SU-DHL-6 (cell line): ENCODE measurements around the gene PLA2G2C.

Experiments
- H2AFZ ChIP-seq: fragments of 200-600 bp; sonication (generic); 2 replicates; pipeline ENCODE4 v1.6.1; 2014; ENCODE audit warnings: low read depth, mild to moderate bottlenecking, moderate library complexity, mixed read lengths, antibody characterized with exemption, low read length; ENCODE audit not compliant: severe bottlenecking
- H3F3A ChIP-seq: fragments of 200-600 bp; shearing (Covaris generic); 2 replicates; pipeline ENCODE4 v1.6.0; 2016; ENCODE audit warnings: antibody characterized with exemption, mild to moderate bottlenecking; ENCODE audit not compliant: insufficient read depth
- H3K27ac ChIP-seq: fragments of 200-600 bp; sonication (generic); 2 replicates; pipeline ENCODE4 v1.5.1; 2016; ENCODE audit warnings: low read depth, mild to moderate bottlenecking, low read length, moderate library complexity, mixed read lengths
- H3K27me3 ChIP-seq: fragments of 200-600 bp; sonication (generic), shearing (Covaris generic); 2 replicates; pipeline ENCODE4 v1.6.0; 2014; ENCODE audit warnings: mild to moderate bottlenecking, low read length
- H3K36me3 ChIP-seq: fragments of 200-600 bp; sonication (generic); 2 replicates; pipeline ENCODE4 v1.6.1; 2014; ENCODE audit warnings: mild to moderate bottlenecking, low read length, mixed read lengths
- H3K4me2 ChIP-seq: fragments of 300-600, 200-600 bp; shearing (Covaris generic), sonication (generic); 2 replicates; pipeline ENCODE4 v1.6.0; 2014; ENCODE audit warnings: low read length, low read depth, mild to moderate bottlenecking; ENCODE audit not compliant: poor library complexity, severe bottlenecking
- H3K4me3 ChIP-seq: fragments of 200-600 bp; sonication (generic); 2 replicates; pipeline ENCODE4 v1.5.1; 2014; ENCODE audit warnings: antibody characterized with exemption, low read length, mild to moderate bottlenecking, mixed read lengths; ENCODE audit not compliant: insufficient read depth, poor library complexity, severe bottlenecking
- H3K79me2 ChIP-seq: fragments of 200-600 bp; sonication (generic); 2 replicates; pipeline ENCODE4 v1.6.1; 2014; ENCODE audit warnings: mild to moderate bottlenecking, low read length, moderate library complexity; ENCODE audit not compliant: insufficient read depth
- H3K9ac ChIP-seq: fragments of 200-600 bp; sonication (generic); 2 replicates; pipeline ENCODE4 v1.7.0; 2014; ENCODE audit warnings: mild to moderate bottlenecking, low read length
- H3K9me2 ChIP-seq: fragments of 200-600 bp; sonication (generic); replicated peaks from 2 replicates; pipeline ENCODE4 v1.6.1; 2014; ENCODE audit warnings: low read length; ENCODE audit not compliant: insufficient read depth
- H3K9me3 ChIP-seq: fragments of 200-600 bp; sonication (generic); 2 replicates; pipeline ENCODE4 v1.6.1; 2014; ENCODE audit warnings: low read length, mixed read lengths; ENCODE audit not compliant: insufficient read depth
- H4K20me1 ChIP-seq: fragments of 200-600 bp; sonication (generic); 2 replicates; pipeline ENCODE4 v1.6.1; 2014; ENCODE audit warnings: low read depth, mild to moderate bottlenecking, antibody characterized with exemption, low read length, moderate library complexity, mixed read lengths
- EZH2phosphoT487 ChIP-seq: fragments of 200-600 bp; sonication (generic), shearing (Covaris generic); conservative IDR thresholded peaks from 2 replicates; pipeline ENCODE4 v1.6.1; 2018; ENCODE audit warnings: mild to moderate bottlenecking, antibody characterized with exemption, low read length, moderate library complexity, mixed read lengths
- TF ChIP-seq, protein P1 (sequence below): fragments of 200-600 bp; sonication (generic); IDR thresholded peaks from one replicate; pipeline ENCODE4 v1.5.1; 2017; ENCODE audit warnings: antibody characterized with exemption, mild to moderate bottlenecking, low read length, moderate library complexity; ENCODE audit not compliant: insufficient read depth, poor library complexity, severe bottlenecking

PLA2G2C gene

DNA sequence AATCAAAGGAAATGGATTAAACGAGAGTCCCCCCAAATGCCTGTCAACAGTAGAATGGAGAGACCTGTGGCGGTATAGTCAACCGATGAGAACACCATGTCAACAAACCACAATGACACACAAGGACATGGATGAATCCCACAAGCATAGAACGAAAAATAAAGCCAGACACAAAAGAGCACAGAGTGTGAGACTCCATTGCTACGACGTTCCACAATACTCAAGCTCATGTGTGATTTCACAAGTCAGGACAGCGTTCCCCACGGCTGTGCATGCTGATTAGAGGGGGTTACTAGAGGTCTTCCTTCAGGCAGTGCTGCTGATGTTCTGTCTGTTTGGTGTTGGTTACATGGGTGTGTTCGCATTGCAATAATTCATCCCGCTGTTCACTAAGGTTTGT lies 61.2 kb downstream of the PLA2G2C start:
- H3K36me3 ChIP-seq: no peaks in the 10 kb centered on the region
- no peaks in the 10 kb centered on the region for H4K20me1 ChIP-seq
- H3K4me3 ChIP-seq: no peak overlapping the region
- H3K9ac ChIP-seq: no peak overlapping the region
- no peak overlapping the region for H3K27ac ChIP-seq
- H3K79me2 ChIP-seq: no peaks in the 10 kb centered on the region
- H3K27me3 ChIP-seq: 0 out of 2 replicates have a peak, but pooled peaks cover 6% of the 10 kb centered on the region
- H3F3A ChIP-seq: no peaks in the 10 kb centered on the region
- H3K4me2 ChIP-seq: no peak overlapping the region
- no peak for TF ChIP-seq EZH2phosphoT487
- TF ChIP-seq, protein P1, sequence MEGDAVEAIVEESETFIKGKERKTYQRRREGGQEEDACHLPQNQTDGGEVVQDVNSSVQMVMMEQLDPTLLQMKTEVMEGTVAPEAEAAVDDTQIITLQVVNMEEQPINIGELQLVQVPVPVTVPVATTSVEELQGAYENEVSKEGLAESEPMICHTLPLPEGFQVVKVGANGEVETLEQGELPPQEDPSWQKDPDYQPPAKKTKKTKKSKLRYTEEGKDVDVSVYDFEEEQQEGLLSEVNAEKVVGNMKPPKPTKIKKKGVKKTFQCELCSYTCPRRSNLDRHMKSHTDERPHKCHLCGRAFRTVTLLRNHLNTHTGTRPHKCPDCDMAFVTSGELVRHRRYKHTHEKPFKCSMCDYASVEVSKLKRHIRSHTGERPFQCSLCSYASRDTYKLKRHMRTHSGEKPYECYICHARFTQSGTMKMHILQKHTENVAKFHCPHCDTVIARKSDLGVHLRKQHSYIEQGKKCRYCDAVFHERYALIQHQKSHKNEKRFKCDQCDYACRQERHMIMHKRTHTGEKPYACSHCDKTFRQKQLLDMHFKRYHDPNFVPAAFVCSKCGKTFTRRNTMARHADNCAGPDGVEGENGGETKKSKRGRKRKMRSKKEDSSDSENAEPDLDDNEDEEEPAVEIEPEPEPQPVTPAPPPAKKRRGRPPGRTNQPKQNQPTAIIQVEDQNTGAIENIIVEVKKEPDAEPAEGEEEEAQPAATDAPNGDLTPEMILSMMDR: no peak
- no peaks in the 10 kb centered on the region for H3K9me2 ChIP-seq
- no peaks in the 10 kb centered on the region for H3K9me3 ChIP-seq
- H2AFZ ChIP-seq: no peak overlapping the region

DNA sequence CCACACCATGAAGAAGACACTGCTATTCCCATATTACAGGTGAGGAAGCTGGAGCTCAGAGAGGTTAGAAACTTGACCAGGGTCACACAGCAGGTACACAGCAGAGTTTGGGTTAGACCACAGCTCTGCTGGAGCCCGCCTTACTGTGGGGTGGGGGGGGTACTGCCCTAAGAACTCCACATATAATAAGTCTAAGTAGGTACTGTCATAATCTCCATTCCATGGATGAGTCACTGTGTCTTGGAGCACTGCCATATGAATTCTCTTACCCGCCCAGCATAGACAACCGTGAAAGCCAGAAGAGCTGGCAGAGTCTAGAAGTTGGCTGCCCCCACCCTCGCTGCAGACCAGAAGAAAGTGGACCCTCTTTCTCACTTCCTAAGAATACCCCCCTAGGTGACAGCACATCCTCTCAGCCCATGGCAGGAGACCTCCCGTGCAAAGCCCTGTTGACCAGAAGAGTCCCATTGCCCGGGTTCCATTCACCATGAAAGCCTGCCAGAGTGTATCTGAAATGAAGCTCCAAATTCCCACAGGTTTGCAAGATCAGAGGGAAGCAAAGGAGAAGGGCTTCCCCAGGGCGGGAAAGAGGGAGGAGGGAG lies 61.8 kb downstream of the PLA2G2C start:
- Histone ChIP-seq H3K9me2 (no peaks in the 10 kb centered on the region), H3K4me3 (no peak overlapping the region), H3K79me2 (no peaks in the 10 kb centered on the region), H2AFZ (no peak overlapping the region), H3K4me2 (no peak overlapping the region), H3K27ac (no peak overlapping the region), H4K20me1 (no peaks in the 10 kb centered on the region), H3F3A (no peaks in the 10 kb centered on the region), H3K27me3 (0 out of 2 replicates have a peak, but pooled peaks cover 6% of the 10 kb centered on the region), H3K9me3 (no peaks in the 10 kb centered on the region), H3K9ac (no peak overlapping the region), H3K36me3 (no peaks in the 10 kb centered on the region)
- no peak for TF ChIP-seq EZH2phosphoT487
- TF ChIP-seq, protein P1: no peak

DNA sequence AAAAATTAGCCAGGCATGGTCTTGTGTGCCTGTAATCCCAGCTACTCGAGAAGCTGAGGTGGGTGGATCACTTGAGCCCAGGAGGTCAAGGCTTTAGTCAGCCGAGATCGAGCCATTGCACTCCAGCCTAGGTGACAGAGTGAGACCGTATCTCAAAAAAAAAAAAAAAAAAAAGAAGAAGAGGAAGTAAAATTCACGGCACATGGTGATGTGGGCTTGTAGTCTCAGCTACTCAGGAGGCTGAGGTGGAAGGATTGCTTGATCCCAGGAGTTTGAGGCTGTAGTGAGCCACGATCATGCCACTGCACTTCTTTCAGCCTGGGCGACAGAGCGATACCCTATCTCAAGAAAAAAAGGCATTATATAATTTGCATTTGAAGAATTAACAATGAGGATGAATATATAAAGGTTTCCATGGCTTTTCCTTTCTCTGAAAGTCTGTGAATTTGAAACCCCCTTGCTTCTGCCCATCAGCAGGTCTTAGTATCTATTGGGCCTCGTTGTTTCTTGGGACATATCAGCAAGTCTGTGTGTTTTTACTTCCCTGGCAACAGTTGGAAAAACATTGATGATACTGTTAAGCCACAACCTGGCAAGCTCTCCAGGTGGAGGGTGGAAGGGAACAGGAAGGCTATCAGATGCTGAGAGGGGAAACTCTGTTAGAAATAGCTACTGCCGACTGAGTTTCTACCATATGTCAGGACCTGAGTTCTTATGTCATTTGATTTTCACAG lies 62.4 kb downstream of the PLA2G2C start:
- H3K9me2 ChIP-seq: no peaks in the 10 kb centered on the region
- no peak overlapping the region for H3K4me2 ChIP-seq
- H3K27ac ChIP-seq: no peak overlapping the region
- no peak for TF ChIP-seq EZH2phosphoT487
- TF ChIP-seq, protein P1: no peak
- H2AFZ ChIP-seq: no peak overlapping the region
- H3K36me3 ChIP-seq: no peaks in the 10 kb centered on the region
- H4K20me1 ChIP-seq: no peaks in the 10 kb centered on the region
- H3F3A ChIP-seq: no peaks in the 10 kb centered on the region
- H3K9me3 ChIP-seq: no peaks in the 10 kb centered on the region
- no peak overlapping the region for H3K9ac ChIP-seq
- H3K79me2 ChIP-seq: no peaks in the 10 kb centered on the region
- H3K27me3 ChIP-seq: 0 out of 2 replicates have a peak, but pooled peaks cover 6% of the 10 kb centered on the region
- no peak overlapping the region for H3K4me3 ChIP-seq
